Astrocyte (in vitro differentiated cells and primary cell): Measurements from ENCODE around the gene HKDC1.

ENCODE experiments used
- EZH2 ChIP-seq: IDR thresholded peaks from 2 replicates; pipeline ENCODE4 v1.6.1; 2012; ENCODE audit warnings: mild to moderate bottlenecking, low read length, inconsistent platforms; ENCODE audit not compliant: insufficient read depth
- TF ChIP-seq, protein P1 (sequence below): IDR thresholded peaks from 2 replicates; pipeline ENCODE4 v1.5.1; 2011; ENCODE audit warnings: low read depth, mild to moderate bottlenecking, inconsistent platforms, low read length, moderate library complexity; ENCODE audit not compliant: insufficient read depth

DNA sequence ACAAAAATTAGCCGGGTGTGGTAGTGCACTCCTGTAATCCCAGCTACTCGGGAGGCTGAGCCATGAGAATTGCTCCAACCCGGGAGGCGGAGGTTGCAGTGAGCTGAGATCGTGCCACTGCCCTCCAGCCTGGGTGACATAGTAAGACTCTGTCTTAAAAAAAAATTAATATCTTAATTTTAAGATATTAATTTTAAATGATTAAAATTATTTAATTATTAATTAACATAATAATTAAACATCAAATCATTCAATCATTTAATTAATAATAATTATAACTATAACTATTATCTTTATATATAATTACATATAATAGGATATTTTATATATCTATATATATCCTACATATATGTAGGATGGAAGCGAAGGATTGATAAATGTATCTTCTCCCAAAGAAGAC is 56.4 kb downstream of the HKDC1 start:
- TF ChIP-seq, protein P1, sequence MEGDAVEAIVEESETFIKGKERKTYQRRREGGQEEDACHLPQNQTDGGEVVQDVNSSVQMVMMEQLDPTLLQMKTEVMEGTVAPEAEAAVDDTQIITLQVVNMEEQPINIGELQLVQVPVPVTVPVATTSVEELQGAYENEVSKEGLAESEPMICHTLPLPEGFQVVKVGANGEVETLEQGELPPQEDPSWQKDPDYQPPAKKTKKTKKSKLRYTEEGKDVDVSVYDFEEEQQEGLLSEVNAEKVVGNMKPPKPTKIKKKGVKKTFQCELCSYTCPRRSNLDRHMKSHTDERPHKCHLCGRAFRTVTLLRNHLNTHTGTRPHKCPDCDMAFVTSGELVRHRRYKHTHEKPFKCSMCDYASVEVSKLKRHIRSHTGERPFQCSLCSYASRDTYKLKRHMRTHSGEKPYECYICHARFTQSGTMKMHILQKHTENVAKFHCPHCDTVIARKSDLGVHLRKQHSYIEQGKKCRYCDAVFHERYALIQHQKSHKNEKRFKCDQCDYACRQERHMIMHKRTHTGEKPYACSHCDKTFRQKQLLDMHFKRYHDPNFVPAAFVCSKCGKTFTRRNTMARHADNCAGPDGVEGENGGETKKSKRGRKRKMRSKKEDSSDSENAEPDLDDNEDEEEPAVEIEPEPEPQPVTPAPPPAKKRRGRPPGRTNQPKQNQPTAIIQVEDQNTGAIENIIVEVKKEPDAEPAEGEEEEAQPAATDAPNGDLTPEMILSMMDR = no peak
- TF ChIP-seq EZH2 = no peak
